ENCODE measurements around the gene ZNF117.
"Not testable (repeated sequence)": the region's sequence is repeated elsewhere in the genome, so short reads cannot be mapped to it uniquely, and the experiment has no call there.

The ZNF117 gene

GRCh38 chr7:64951250-64951848 lies 39.5 kb downstream of the ZNF117 start:
- Histone ChIP-seq H3K27ac (no peak overlapping the region), H3K4me3 (no peak overlapping the region), H3K9me3 (ENCODE audit: low read depth, low read length) (no peaks in the 10 kb centered on the region), H3K36me3 (ENCODE audit: insufficient read depth, low read length) (no peaks in the 10 kb centered on the region), H3K9ac (ENCODE audit: insufficient read length) (no peak overlapping the region)
- TF ChIP-seq POLR2AphosphoS5 (IDR thresholded peaks at IDR 0.05; ENCODE audit: borderline replicate concordance, low read depth, low read length), result no peak
- TF ChIP-seq FOXP2 (optimal IDR thresholded peaks at IDR 0.05; ENCODE audit: control extremely low read depth, extremely low read length, insufficient read depth), result no peak
- TF ChIP-seq EZH2 (IDR thresholded peaks at IDR 0.05), result no peak
- peak; percentile 30 for DNase-seq (ENCODE audit: low read depth, low spot score)

DNA sequence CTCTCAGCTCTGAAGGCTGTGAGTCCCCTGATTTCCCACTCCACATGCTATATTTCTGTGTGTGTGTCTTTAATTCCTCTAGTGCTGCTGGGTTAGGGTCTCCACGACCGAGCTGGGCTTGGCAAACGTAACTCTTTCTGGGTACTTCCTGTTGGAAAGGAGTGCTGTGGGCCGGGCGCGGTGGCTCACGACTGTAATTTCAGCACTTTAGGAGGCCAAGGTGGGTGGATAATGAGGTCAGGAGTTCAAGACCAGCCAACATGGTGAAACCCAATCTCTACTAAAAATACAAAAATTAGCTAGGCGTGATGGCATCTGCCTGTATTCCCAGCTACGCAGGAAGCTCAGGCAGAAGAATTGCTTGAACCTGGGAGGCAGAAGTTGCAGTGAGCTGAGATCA lies 40.2 kb downstream of the ZNF117 start:
- H3K4me3 ChIP-seq; H3K9ac ChIP-seq (ENCODE audit: insufficient read length); H3K27ac ChIP-seq; H3K36me3 ChIP-seq (ENCODE audit: insufficient read depth, low read length); H3K9me3 ChIP-seq (ENCODE audit: low read depth, low read length); DNase-seq (ENCODE audit: low read depth, low spot score): not testable (repeated sequence)

- not testable (repeated sequence) for H3K9ac ChIP-seq (ENCODE audit: insufficient read length); DNase-seq (ENCODE audit: low read depth, low spot score); H3K4me3 ChIP-seq; H3K36me3 ChIP-seq (ENCODE audit: insufficient read depth, low read length); H3K9me3 ChIP-seq (ENCODE audit: low read depth, low read length); H3K27ac ChIP-seq
These were observed 42.1 kb downstream of the ZNF117 start for GRCh38 chr7:64948774-64949173.

GRCh38 chr7:64947252-64948000 lies 43.4 kb downstream of the ZNF117 start:
- TF ChIP-seq POLR2AphosphoS5 (IDR thresholded peaks at IDR 0.05; ENCODE audit: borderline replicate concordance, low read depth, low read length) (no peak), EZH2 (IDR thresholded peaks at IDR 0.05) (peak; percentile 11), FOXP2 (optimal IDR thresholded peaks at IDR 0.05; ENCODE audit: control extremely low read depth, extremely low read length, insufficient read depth) (no peak)
- H3K36me3 ChIP-seq (ENCODE audit: insufficient read depth, low read length), result no peaks in the 10 kb centered on the region
- no peak overlapping the region for H3K9ac ChIP-seq (ENCODE audit: insufficient read length)
- H3K27ac ChIP-seq, result no peak overlapping the region
- H3K4me3 ChIP-seq, result no peak overlapping the region
- DNase-seq (ENCODE audit: low read depth, low spot score), result no peak
- H3K9me3 ChIP-seq (ENCODE audit: low read depth, low read length), result no peaks in the 10 kb centered on the region

DNA sequence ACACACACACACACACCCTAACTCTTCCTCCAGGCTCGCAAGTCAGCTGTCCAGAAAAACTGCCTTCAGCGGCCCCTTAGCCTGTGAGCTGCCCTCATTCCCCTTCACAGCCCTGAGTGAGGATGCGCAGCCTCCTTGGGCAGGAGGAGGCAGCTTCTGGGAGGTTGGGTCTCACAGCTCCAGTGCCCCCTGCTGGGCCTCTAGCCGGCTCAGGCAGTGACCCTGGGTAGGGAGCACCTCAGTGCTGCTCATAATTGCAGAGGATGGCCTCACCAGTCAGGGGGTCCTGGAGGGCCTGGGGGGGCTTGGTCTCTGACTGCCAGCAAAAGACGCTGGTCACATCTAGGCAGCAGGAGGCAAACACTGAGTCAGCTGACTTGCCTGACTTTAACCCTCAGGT lies 44.1 kb downstream of the ZNF117 start:
- no peak for DNase-seq (ENCODE audit: low read depth, low spot score)
- TF ChIP-seq POLR2AphosphoS5 (IDR thresholded peaks at IDR 0.05; ENCODE audit: borderline replicate concordance, low read depth, low read length) (no peak), EZH2 (IDR thresholded peaks at IDR 0.05) (no peak), FOXP2 (optimal IDR thresholded peaks at IDR 0.05; ENCODE audit: control extremely low read depth, extremely low read length, insufficient read depth) (no peak)
- Histone ChIP-seq H3K27ac (no peak overlapping the region), H3K9me3 (ENCODE audit: low read depth, low read length) (no peaks in the 10 kb centered on the region), H3K9ac (ENCODE audit: insufficient read length) (no peak overlapping the region), H3K4me3 (no peak overlapping the region), H3K36me3 (ENCODE audit: insufficient read depth, low read length) (no peaks in the 10 kb centered on the region)

GRCh38 chr7:64945503-64946175 lies 45.2 kb downstream of the ZNF117 start:
- Histone ChIP-seq H3K9me3 (ENCODE audit: low read depth, low read length) (no peaks in the 10 kb centered on the region), H3K36me3 (ENCODE audit: insufficient read depth, low read length) (no peaks in the 10 kb centered on the region), H3K27ac (no peak overlapping the region), H3K4me3 (no peak overlapping the region), H3K9ac (ENCODE audit: insufficient read length) (no peak overlapping the region)
- DNase-seq (ENCODE audit: low read depth, low spot score), result no peak
- TF ChIP-seq FOXP2 (optimal IDR thresholded peaks at IDR 0.05; ENCODE audit: control extremely low read depth, extremely low read length, insufficient read depth) (no peak), EZH2 (IDR thresholded peaks at IDR 0.05) (no peak), POLR2AphosphoS5 (IDR thresholded peaks at IDR 0.05; ENCODE audit: borderline replicate concordance, low read depth, low read length) (no peak)

- H3K4me3 ChIP-seq; H3K36me3 ChIP-seq (ENCODE audit: insufficient read depth, low read length); H3K9me3 ChIP-seq (ENCODE audit: low read depth, low read length); H3K9ac ChIP-seq (ENCODE audit: insufficient read length); DNase-seq (ENCODE audit: low read depth, low spot score); H3K27ac ChIP-seq: not testable (repeated sequence)
These were observed 46.0 kb downstream of the ZNF117 start for GRCh38 chr7:64944667-64945502.

- H3K4me3 ChIP-seq; H3K9me3 ChIP-seq (ENCODE audit: low read depth, low read length); H3K9ac ChIP-seq (ENCODE audit: insufficient read length); H3K27ac ChIP-seq; DNase-seq (ENCODE audit: low read depth, low spot score); H3K36me3 ChIP-seq (ENCODE audit: insufficient read depth, low read length): not testable (repeated sequence)
These were observed 50.8 kb downstream of the ZNF117 start for GRCh38 chr7:64940021-64940420.
